ENCODE data around the gene TLL2. TPM values are rescaled to one million over a fixed set of nuclear protein-coding genes. Genes with fewer than 3 reads are reported as not detected.

Gene TLL2
- total and polyA plus RNA-seq, 2 experiments from 2014 or later, result 2.6 to 3.0 TPM

DNA sequence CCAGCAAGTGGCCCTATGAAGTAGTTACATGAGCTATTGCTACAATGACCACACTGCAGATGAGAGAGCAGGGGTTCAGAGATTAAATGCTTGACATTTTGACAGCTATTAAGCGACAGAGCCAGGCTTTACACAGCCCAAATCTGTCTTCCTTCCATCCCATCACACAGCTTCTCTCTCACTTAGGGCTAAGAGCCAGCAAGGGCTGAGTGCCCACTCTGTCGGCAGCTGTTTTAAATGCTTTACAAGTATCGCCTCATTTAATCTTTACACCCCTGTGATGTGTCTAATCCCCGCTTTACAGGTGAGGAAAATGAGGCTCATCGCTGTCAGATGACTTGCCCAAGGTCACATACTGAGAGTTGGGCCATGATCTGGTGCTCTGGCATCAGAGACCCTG is 139.7 kb downstream of the TLL2 start:
- Histone ChIP-seq H3F3A (replicated peaks; ENCODE audit: low read depth) (no peaks in the 10 kb centered on the region), H3K27me3 (ENCODE audit: insufficient read depth) (peaks cover 11% of the 10 kb centered on the region), H3K27ac (ENCODE audit: low read depth) (no peak overlapping the region), H3K4me1 (ENCODE audit: insufficient read depth) (peaks cover 6% of the 10 kb centered on the region; the same call in 1 of the 2 replicates), H3K79me2 (replicated peaks; ENCODE audit: insufficient read depth) (no peaks in the 10 kb centered on the region), H2AFZ (no peak overlapping the region), H3K9me2 (ENCODE audit: insufficient read depth) (no peaks in the 10 kb centered on the region), H4K20me1 (replicated peaks; ENCODE audit: insufficient read depth) (no peaks in the 10 kb centered on the region), H3K4me3 (peak overlapping the region; percentile 70; the same call in 1 of the 2 replicates), H3K4me2 (no peak overlapping the region), H3K36me3 (ENCODE audit: insufficient read depth) (no peaks in the 10 kb centered on the region)
- Mint-ChIP-seq H3K27me3 (ENCODE audit: insufficient read depth, low read depth, poor library complexity) (peaks cover 18% of the 10 kb centered on the region), H3K4me3 (peak overlapping the region; percentile 50), H3K4me1 (peaks cover 20% of the 10 kb centered on the region), H3K36me3 (ENCODE audit: low read depth) (no peaks in the 10 kb centered on the region), H3K27ac (no peak overlapping the region), H3K9me3 (no peaks in the 10 kb centered on the region)
- TF ChIP-seq POLR2AphosphoS5 (IDR thresholded peaks at IDR 0.05; ENCODE audit: low read depth), result no peak
- TF ChIP-seq JUNB (IDR thresholded peaks at IDR 0.05; ENCODE audit: unreplicated experiment), result no peak
- TF ChIP-seq ZNF331 (CRISPR knock-in tag; IDR thresholded peaks at IDR 0.05; ENCODE audit: low read depth), result no peak
- TF ChIP-seq ETS1 (IDR thresholded peaks at IDR 0.05), result no peak
- TF ChIP-seq CREB1 (CRISPR knock-in tag; IDR thresholded peaks at IDR 0.05; ENCODE audit: low read depth), result no peak
- no peak for TF ChIP-seq REST (IDR thresholded peaks at IDR 0.05; ENCODE audit: unreplicated experiment)
- no peak for TF ChIP-seq EZH2phosphoT487 (IDR thresholded peaks at IDR 0.05; ENCODE audit: unreplicated experiment)
- no peak for TF ChIP-seq EZH2 (IDR thresholded peaks at IDR 0.05; ENCODE audit: low read depth, unreplicated experiment)
- TF ChIP-seq CTCF (conservative IDR thresholded peaks at IDR 0.05; ENCODE audit: low read depth in 2 of 2), result no peak
- ATAC-seq (no peak), DNase-seq (ENCODE audit: low spot score) (no peak)

- DNase-seq (ENCODE audit: low spot score), result no peak
- no peak for ATAC-seq
- peaks cover 18% of the 10 kb centered on the region for H3K27me3 Mint-ChIP-seq (ENCODE audit: insufficient read depth, low read depth, poor library complexity)
- Histone ChIP-seq H3K36me3 (ENCODE audit: insufficient read depth) (no peaks in the 10 kb centered on the region), H3K4me1 (ENCODE audit: insufficient read depth) (peaks cover 6% of the 10 kb centered on the region; the same call in 1 of the 2 replicates), H3K27ac (ENCODE audit: low read depth) (no peak overlapping the region), H3K9me2 (ENCODE audit: insufficient read depth) (no peaks in the 10 kb centered on the region), H3K4me2 (no peak overlapping the region), H3K4me3 (no peak overlapping the region), H4K20me1 (replicated peaks; ENCODE audit: insufficient read depth) (no peaks in the 10 kb centered on the region), H3F3A (replicated peaks; ENCODE audit: low read depth) (no peaks in the 10 kb centered on the region), H3K27me3 (ENCODE audit: insufficient read depth) (peaks cover 11% of the 10 kb centered on the region), H3K79me2 (replicated peaks; ENCODE audit: insufficient read depth) (no peaks in the 10 kb centered on the region), H2AFZ (no peak overlapping the region)
- H3K36me3 Mint-ChIP-seq (ENCODE audit: low read depth), result no peaks in the 10 kb centered on the region
- TF ChIP-seq ZNF462 (CRISPR knock-in tag; IDR thresholded peaks at IDR 0.05), result no peak
- H3K27ac Mint-ChIP-seq, result no peak overlapping the region
- H3K4me3 Mint-ChIP-seq, result no peak overlapping the region
- no peaks in the 10 kb centered on the region for H3K9me3 Mint-ChIP-seq
- peaks cover 20% of the 10 kb centered on the region for H3K4me1 Mint-ChIP-seq
These were observed 142.4 kb downstream of the TLL2 start for GRCh38 chr10:96371356-96371755.
